GM12872 (cell line): ENCODE results near the gene CCDC102B.

Experiments used
- CTCF ChIP-seq: IDR thresholded peaks from 3 replicates; pipeline ENCODE4 v1.5.1; 2011; ENCODE audit warnings: low read depth, mild to moderate bottlenecking, low read length, moderate library complexity; ENCODE audit not compliant: insufficient read depth

CCDC102B gene

GRCh38 chr18:69088973-69089372, 291.1 kb downstream of the CCDC102B start:
- no peak for TF ChIP-seq CTCF

GRCh38 chr18:69097349-69097748, 299.5 kb downstream of the CCDC102B start:
- no peak for TF ChIP-seq CTCF

- no peak for TF ChIP-seq CTCF
Measured at GRCh38 chr18:69102959-69103358, 305.1 kb downstream of the CCDC102B start.
